ENCODE data around the gene MIPEP.
"Not testable (repeated sequence)": the region's sequence is repeated elsewhere in the genome, so short reads cannot be mapped to it uniquely, and the experiment has no call there.

Gene MIPEP

GRCh38 chr13:23752111-23753001 lies 136.8 kb downstream of the MIPEP start:
- H3K4me3 ChIP-seq (ENCODE audit: low read depth, low read length) = no peak overlapping the region
- TF ChIP-seq CTCF (IDR thresholded peaks at IDR 0.05; ENCODE audit: control insufficient read depth, extremely low read depth, insufficient read depth) = no peak
- no peak for DNase-seq (ENCODE audit: low read depth)

GRCh38 chr13:23751195-23751594 lies 138.0 kb downstream of the MIPEP start:
- H3K4me3 ChIP-seq (ENCODE audit: low read depth, low read length) = no peak overlapping the region
- TF ChIP-seq CTCF (IDR thresholded peaks at IDR 0.05; ENCODE audit: control insufficient read depth, extremely low read depth, insufficient read depth) = no peak
- DNase-seq (ENCODE audit: low read depth) = no peak

GRCh38 chr13:23750383-23751121 lies 138.6 kb downstream of the MIPEP start:
- no peak for DNase-seq (ENCODE audit: low read depth)
- TF ChIP-seq CTCF (IDR thresholded peaks at IDR 0.05; ENCODE audit: control insufficient read depth, extremely low read depth, insufficient read depth) = no peak
- H3K4me3 ChIP-seq (ENCODE audit: low read depth, low read length) = no peak overlapping the region

- no peak overlapping the region for H3K4me3 ChIP-seq (ENCODE audit: low read depth, low read length)
- TF ChIP-seq CTCF (IDR thresholded peaks at IDR 0.05; ENCODE audit: control insufficient read depth, extremely low read depth, insufficient read depth) = no peak
- DNase-seq (ENCODE audit: low read depth) = no peak
Measured at GRCh38 chr13:23749288-23749873, 139.8 kb downstream of the MIPEP start.

GRCh38 chr13:23748109-23748990 lies 140.8 kb downstream of the MIPEP start:
- H3K4me3 ChIP-seq (ENCODE audit: low read depth, low read length) = no peak overlapping the region
- DNase-seq (ENCODE audit: low read depth) = no peak
- no peak for TF ChIP-seq CTCF (IDR thresholded peaks at IDR 0.05; ENCODE audit: control insufficient read depth, extremely low read depth, insufficient read depth)

GRCh38 chr13:23746141-23746540 lies 143.1 kb downstream of the MIPEP start:
- DNase-seq (ENCODE audit: low read depth); H3K4me3 ChIP-seq (ENCODE audit: low read depth, low read length): not testable (repeated sequence)

All from LNCaP clone FGC (cell line).